Peyer's patch (tissue), 4 donors: ENCODE results near the gene ITSN1.

Source experiments
- POLR2A ChIP-seq, 2 donors: fragments of 450-650 bp; IDR thresholded peaks; one replicate each; pipeline ENCODE4 v1.5.1; 2017; ENCODE audit warnings: antibody characterized with exemption in 2 of 2, mild to moderate bottlenecking in 2 of 2, moderate library complexity in 2 of 2
- TF ChIP-seq, protein P1 (sequence below), 6 experiments: fragments of 450-650 bp in 4 of 6; fragments of 200-600 bp in 2 of 6; sonication (generic) in 1 of 6; IDR thresholded peaks; one replicate each; pipeline ENCODE4 v1.5.1; 2017 to 2019; ENCODE audit warnings: antibody characterized with exemption in 6 of 6, mild to moderate bottlenecking in 3 of 6, moderate library complexity in 1 of 6

DNA sequence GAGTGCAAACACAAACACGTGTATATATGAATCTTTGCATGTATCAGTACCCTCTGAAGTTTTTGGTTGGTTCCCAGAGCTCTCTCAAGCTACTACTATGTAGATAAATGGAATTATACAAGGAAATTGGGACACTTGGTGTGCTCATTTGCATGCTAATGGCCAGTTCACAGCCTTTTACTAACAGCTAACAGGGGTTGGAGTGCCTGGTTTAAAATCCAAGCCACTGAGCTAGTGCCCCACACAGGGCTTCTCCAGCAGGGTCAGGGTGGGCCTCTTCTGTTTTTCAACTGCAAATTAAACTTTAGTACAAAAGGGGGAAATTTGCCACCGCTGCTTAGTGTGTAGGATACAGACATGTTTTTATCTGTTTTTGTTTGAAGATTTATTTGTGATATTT is 152.3 kb downstream of the ITSN1 start:
- TF ChIP-seq, protein P1, sequence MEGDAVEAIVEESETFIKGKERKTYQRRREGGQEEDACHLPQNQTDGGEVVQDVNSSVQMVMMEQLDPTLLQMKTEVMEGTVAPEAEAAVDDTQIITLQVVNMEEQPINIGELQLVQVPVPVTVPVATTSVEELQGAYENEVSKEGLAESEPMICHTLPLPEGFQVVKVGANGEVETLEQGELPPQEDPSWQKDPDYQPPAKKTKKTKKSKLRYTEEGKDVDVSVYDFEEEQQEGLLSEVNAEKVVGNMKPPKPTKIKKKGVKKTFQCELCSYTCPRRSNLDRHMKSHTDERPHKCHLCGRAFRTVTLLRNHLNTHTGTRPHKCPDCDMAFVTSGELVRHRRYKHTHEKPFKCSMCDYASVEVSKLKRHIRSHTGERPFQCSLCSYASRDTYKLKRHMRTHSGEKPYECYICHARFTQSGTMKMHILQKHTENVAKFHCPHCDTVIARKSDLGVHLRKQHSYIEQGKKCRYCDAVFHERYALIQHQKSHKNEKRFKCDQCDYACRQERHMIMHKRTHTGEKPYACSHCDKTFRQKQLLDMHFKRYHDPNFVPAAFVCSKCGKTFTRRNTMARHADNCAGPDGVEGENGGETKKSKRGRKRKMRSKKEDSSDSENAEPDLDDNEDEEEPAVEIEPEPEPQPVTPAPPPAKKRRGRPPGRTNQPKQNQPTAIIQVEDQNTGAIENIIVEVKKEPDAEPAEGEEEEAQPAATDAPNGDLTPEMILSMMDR (IDR thresholded peaks at IDR 0.05), result no peak
- no peak for TF ChIP-seq POLR2A (IDR thresholded peaks at IDR 0.05)
